Measurements from ENCODE around the gene CLEC18A.

CLEC18A gene

GRCh38 chr16:69934751-69935150 lies 16.4 kb upstream of the CLEC18A start:
- DNase-seq (ENCODE audit: low read depth): no peak

GRCh38 chr16:69935278-69935711 lies 15.8 kb upstream of the CLEC18A start:
- DNase-seq (ENCODE audit: low read depth): no peak
- H3K4me3 ChIP-seq (ENCODE audit: low read depth, low read length): no peak overlapping the region
- no peak for TF ChIP-seq CTCF (IDR thresholded peaks at IDR 0.05; ENCODE audit: insufficient read depth, low read depth, low read length, missing control alignments)

More at GRCh38 chr16:69934751-69935150, 16.4 kb upstream of the CLEC18A start:
- no peak for TF ChIP-seq CTCF (IDR thresholded peaks at IDR 0.05; ENCODE audit: insufficient read depth, low read depth, low read length, missing control alignments)
- no peak overlapping the region for H3K4me3 ChIP-seq (ENCODE audit: low read depth, low read length)

GRCh38 chr16:69935740-69936139 lies 15.4 kb upstream of the CLEC18A start:
- TF ChIP-seq CTCF (IDR thresholded peaks at IDR 0.05; ENCODE audit: insufficient read depth, low read depth, low read length, missing control alignments): no peak
- H3K4me3 ChIP-seq (ENCODE audit: low read depth, low read length): no peak overlapping the region
- no peak for DNase-seq (ENCODE audit: low read depth)

- no peak for DNase-seq (ENCODE audit: low read depth)
- no peak for TF ChIP-seq CTCF (IDR thresholded peaks at IDR 0.05; ENCODE audit: insufficient read depth, low read depth, low read length, missing control alignments)
- H3K4me3 ChIP-seq (ENCODE audit: low read depth, low read length): no peak overlapping the region
Observed at GRCh38 chr16:69936252-69936651, 14.9 kb upstream of the CLEC18A start.

GRCh38 chr16:69936751-69937211 lies 14.4 kb upstream of the CLEC18A start:
- no peak for DNase-seq (ENCODE audit: low read depth)
- no peak overlapping the region for H3K4me3 ChIP-seq (ENCODE audit: low read depth, low read length)
- no peak for TF ChIP-seq CTCF (IDR thresholded peaks at IDR 0.05; ENCODE audit: insufficient read depth, low read depth, low read length, missing control alignments)

- DNase-seq (ENCODE audit: low read depth): no peak
- TF ChIP-seq CTCF (IDR thresholded peaks at IDR 0.05; ENCODE audit: insufficient read depth, low read depth, low read length, missing control alignments): no peak
- H3K4me3 ChIP-seq (ENCODE audit: low read depth, low read length): no peak overlapping the region
Observed at GRCh38 chr16:69937465-69937951, 13.6 kb upstream of the CLEC18A start.

All from GM12865 (cell line).